Stimulated activated CD8-positive, alpha-beta memory T cell treated with anti-CD3 and anti-CD28 coated beads, Interleukin-12 subunit alpha, Interleukin-12 subunit beta, amount 100 ng/mL, for 24 hours (primary cell): ENCODE data around the gene VASH1.

Source experiments
- DNase-seq: peaks from one replicate; pipeline ENCODE4 v3.0.0-alpha.2; 2020; ENCODE audit errors: extremely low read depth

Gene VASH1

DNA sequence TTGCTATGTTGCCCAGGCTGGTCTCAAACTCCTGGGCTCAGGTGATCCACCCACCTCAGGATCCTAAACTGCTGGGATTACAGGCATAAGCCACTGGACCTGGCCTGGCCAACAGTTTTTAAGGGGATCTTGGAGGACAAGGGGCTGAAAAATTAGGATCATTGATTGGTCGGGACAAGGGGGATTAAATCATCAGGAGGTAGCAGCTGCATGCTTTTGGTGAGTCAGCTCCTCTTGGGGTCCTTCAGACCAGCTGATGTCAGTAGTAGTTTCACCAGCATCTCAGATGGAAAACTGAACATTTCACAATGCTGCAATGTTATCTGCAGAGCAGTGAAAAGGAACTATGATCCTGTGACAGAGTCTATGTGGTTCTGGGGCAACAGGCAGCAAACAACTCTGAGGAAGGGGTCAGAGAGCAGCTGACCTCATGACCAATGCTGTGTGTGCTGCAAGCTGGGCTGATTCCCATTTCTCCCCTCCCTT, 71.3 kb downstream of the VASH1 start:
- no peak for DNase-seq
